ENCODE data around the gene SLC6A16. TPM values are rescaled to one million over a fixed set of nuclear protein-coding genes. Genes with fewer than 3 reads are reported as not detected.
"Not testable (repeated sequence)": the region's sequence is repeated elsewhere in the genome, so short reads cannot be mapped to it uniquely, and the experiment has no call there.

SLC6A16 gene
- total RNA-seq, 4 donors from 2014 or later: 0.23 to 1.4 (median 0.34) TPM; not detected in 1

DNA sequence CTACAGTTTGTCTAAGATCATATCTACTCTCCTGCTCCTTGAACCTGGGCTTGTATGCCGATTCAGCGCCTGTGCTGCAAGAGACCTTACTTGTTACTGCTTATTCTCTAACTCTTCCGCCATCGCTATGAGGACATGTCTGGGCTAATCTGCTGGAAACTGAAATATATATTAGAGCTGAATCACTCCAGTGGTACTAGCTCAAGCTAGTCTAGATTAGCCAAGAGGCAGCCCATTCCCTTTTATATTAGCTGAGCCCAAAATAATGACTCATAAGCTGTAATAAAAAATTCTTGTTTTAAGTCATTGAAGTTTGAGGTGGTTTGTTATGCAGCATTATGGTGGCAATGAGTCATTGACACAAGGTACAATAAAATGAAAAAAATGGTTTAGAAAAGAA lies 52.8 kb downstream of the SLC6A16 start:
- H3K36me3 ChIP-seq: no peaks in the 10 kb centered on the region
- no peak for DNase-seq (ENCODE audit: low spot score in 2 of 2)
- 54% methylated on average over 4 of the region's 4 CpGs for WGBS
- TF ChIP-seq POLR2A (IDR thresholded peaks at IDR 0.05): no peak
- TF ChIP-seq, protein P1, sequence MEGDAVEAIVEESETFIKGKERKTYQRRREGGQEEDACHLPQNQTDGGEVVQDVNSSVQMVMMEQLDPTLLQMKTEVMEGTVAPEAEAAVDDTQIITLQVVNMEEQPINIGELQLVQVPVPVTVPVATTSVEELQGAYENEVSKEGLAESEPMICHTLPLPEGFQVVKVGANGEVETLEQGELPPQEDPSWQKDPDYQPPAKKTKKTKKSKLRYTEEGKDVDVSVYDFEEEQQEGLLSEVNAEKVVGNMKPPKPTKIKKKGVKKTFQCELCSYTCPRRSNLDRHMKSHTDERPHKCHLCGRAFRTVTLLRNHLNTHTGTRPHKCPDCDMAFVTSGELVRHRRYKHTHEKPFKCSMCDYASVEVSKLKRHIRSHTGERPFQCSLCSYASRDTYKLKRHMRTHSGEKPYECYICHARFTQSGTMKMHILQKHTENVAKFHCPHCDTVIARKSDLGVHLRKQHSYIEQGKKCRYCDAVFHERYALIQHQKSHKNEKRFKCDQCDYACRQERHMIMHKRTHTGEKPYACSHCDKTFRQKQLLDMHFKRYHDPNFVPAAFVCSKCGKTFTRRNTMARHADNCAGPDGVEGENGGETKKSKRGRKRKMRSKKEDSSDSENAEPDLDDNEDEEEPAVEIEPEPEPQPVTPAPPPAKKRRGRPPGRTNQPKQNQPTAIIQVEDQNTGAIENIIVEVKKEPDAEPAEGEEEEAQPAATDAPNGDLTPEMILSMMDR (IDR thresholded peaks at IDR 0.05): no peak
- TF ChIP-seq POLR2AphosphoS5 (IDR thresholded peaks at IDR 0.05): no peak
- TF ChIP-seq EP300 (IDR thresholded peaks at IDR 0.05): no peak
- H3K9me3 ChIP-seq: no peaks in the 10 kb centered on the region
- peaks cover 10% of the 10 kb centered on the region for H3K4me1 ChIP-seq
- peaks cover 4% of the 10 kb centered on the region for H3K27me3 ChIP-seq
- H3K27ac ChIP-seq: peak overlapping the region; percentile 75
- no peak overlapping the region for H3K4me3 ChIP-seq

DNA sequence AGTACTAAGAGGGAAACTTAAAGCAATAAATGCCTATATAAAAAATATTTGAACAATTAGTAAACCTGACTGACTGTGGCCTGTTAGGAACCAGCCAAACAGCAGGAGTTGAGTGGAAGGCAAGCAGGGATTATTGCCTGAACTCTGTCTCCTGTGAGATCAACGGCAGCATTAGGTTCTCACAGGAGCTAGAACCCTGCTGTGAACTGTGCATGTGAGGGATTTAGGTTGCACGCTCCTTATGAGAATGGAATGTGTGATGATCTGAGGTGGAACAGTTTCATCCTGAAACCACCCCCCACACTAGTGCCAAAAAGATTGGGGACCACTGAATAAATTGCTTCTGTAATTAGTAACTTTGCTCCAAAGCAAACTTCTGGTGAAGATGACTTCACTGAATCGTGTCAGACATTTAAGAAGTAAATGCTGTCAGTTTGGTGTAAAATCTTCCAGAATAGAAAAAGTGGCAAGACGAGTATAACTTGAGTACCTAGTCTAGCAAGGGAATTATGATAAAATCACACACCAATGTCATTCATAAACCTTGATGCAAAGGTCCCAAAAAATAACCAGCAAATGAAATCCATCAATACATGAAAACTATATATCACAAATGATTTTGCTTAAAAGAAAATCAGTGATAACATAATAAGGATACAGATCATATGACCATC lies 53.8 kb downstream of the SLC6A16 start:
- H3K9me3 ChIP-seq: no peaks in the 10 kb centered on the region
- no peaks in the 10 kb centered on the region for H3K36me3 ChIP-seq
- DNase-seq (ENCODE audit: low spot score in 2 of 2): no peak
- no peak overlapping the region for H3K27ac ChIP-seq
- TF ChIP-seq EP300 (IDR thresholded peaks at IDR 0.05) (no peak), POLR2A (IDR thresholded peaks at IDR 0.05) (no peak), POLR2AphosphoS5 (IDR thresholded peaks at IDR 0.05) (no peak)
- TF ChIP-seq, protein P1 (IDR thresholded peaks at IDR 0.05): no peak
- H3K27me3 ChIP-seq: peaks cover 4% of the 10 kb centered on the region
- 34% methylated on average over 4 of the region's 4 CpGs for WGBS
- no peak overlapping the region for H3K4me3 ChIP-seq
- peaks cover 10% of the 10 kb centered on the region for H3K4me1 ChIP-seq

DNA sequence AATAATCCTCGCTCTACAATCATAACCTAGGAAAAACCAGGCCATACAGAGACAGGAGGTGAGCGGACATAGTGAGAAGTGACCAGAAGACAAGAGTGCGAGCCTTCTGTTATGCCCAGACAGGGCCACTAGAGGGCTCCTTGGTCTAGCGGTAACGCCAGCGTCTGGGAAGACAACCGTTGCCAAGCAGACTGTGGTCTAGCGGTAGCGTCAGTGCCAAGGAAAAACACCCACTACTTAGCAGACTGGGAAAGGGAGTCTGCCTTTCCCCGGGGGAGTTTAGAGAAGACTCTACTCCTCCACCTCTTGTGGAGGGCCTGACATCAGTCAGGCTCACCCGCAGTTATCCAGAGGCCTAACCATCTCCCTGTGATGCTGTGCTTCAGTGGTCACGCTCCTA lies 58.6 kb downstream of the SLC6A16 start:
- not testable (repeated sequence) for H3K36me3 ChIP-seq, H3K9me3 ChIP-seq, H3K4me1 ChIP-seq, H3K4me3 ChIP-seq, H3K27ac ChIP-seq, H3K27me3 ChIP-seq
- TF ChIP-seq, protein P1 (IDR thresholded peaks at IDR 0.05): peak; percentile 42 to 63
- WGBS: 64% methylated on average over 6 of the region's 12 CpGs
- peak in 1 of 2 donors; percentile 75 for DNase-seq (ENCODE audit: low spot score in 2 of 2)

DNA sequence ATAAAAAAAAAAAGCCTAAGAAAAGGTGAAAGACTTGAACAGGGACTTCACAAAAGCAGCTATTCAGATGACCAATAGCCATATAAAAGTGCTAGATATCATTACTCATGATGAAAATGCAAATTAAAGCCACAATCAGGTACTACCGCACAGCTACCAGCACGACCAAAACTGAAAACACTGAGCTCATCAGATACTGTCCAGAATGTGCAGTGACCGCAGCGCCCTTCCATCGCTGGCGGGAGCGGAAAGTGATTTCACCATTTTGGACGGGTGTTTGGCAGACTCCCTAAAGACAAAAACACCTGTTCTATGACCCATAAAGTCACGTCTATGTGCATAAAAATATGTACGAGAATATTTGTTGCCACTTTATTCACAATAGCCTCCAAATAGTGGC lies 60.7 kb downstream of the SLC6A16 start:
- no peak for DNase-seq (ENCODE audit: low spot score in 2 of 2)
- Histone ChIP-seq H3K4me1 (no peaks in the 10 kb centered on the region), H3K4me3 (no peak overlapping the region), H3K9me3 (peaks cover 2% of the 10 kb centered on the region), H3K36me3 (no peaks in the 10 kb centered on the region), H3K27ac (no peak overlapping the region), H3K27me3 (peaks cover 4% of the 10 kb centered on the region)
- 80% methylated on average over 10 of the region's 10 CpGs for WGBS
- no peak for TF ChIP-seq EP300 (IDR thresholded peaks at IDR 0.05)
- TF ChIP-seq, protein P1 (IDR thresholded peaks at IDR 0.05): no peak
- TF ChIP-seq POLR2A (IDR thresholded peaks at IDR 0.05): no peak
- TF ChIP-seq POLR2AphosphoS5 (IDR thresholded peaks at IDR 0.05): no peak

DNA sequence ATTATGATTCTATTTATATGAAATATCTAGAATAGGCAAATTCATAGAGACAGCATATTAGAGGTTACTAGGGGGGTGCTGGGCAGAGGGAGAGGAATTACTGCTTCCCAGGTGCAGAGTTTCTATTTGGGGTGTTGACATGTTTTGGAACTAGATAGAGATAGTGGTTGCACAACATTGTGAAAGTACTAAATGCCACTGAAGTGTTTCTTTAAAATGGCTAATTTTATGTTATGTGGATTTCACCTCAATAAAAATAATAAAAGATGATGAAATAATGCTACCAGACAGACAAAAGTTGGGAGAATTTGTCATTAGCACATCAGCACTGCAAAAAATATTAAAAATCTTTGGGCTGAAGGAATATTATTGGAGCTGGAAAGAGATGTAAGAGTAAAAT lies 63.4 kb downstream of the SLC6A16 start:
- Histone ChIP-seq H3K4me1 (no peaks in the 10 kb centered on the region), H3K36me3 (no peaks in the 10 kb centered on the region), H3K27me3 (peaks cover 4% of the 10 kb centered on the region), H3K4me3 (no peak overlapping the region), H3K9me3 (peaks cover 16% of the 10 kb centered on the region), H3K27ac (no peak overlapping the region)
- DNase-seq (ENCODE audit: low spot score in 2 of 2): no peak
- TF ChIP-seq, protein P1 (IDR thresholded peaks at IDR 0.05): no peak
- TF ChIP-seq EP300 (IDR thresholded peaks at IDR 0.05): no peak
- TF ChIP-seq POLR2A (IDR thresholded peaks at IDR 0.05): no peak
- no peak for TF ChIP-seq POLR2AphosphoS5 (IDR thresholded peaks at IDR 0.05)
